GM23338 (cell line): ENCODE data around the gene DSG2. TPM values are rescaled to one million over a fixed set of nuclear protein-coding genes. Genes with fewer than 3 reads are reported as not detected.

Experiments used
- ATAC-seq: fragments of 200-7000 bp; cut with Tn5 transposase; 3 replicates; pipeline ENCODE4 v1.9.1; 2020
- DNase-seq: peaks from one replicate; pipeline ENCODE4 v3.0.0-alpha.2; 2015; ENCODE audit warnings: low spot score
- H2AFZ ChIP-seq: fragments of 200-600 bp; sonication (generic); 2 replicates; pipeline ENCODE4 v1.8.0; 2016; ENCODE audit warnings: antibody characterized with exemption, mild to moderate bottlenecking, moderate library complexity
- H3F3A ChIP-seq: fragments of 200-600 bp; sonication (generic); replicated peaks from 2 replicates; pipeline ENCODE4 v1.8.0; 2017; ENCODE audit warnings: antibody characterized with exemption, mixed run types, low read depth
- H3K27ac ChIP-seq: fragments of 200-600 bp; sonication (generic); 2 replicates; pipeline ENCODE4 v1.6.1; 2016; ENCODE audit warnings: low read depth
- H3K27me3 ChIP-seq: fragments of 200-600 bp; sonication (generic); 2 replicates; pipeline ENCODE4 v1.8.0; 2016; ENCODE audit warnings: mild to moderate bottlenecking, mixed run types, moderate library complexity; ENCODE audit not compliant: insufficient read depth
- H3K36me3 ChIP-seq: fragments of 200-600 bp; sonication (generic); 2 replicates; pipeline ENCODE4 v1.8.0; 2016; ENCODE audit warnings: mild to moderate bottlenecking; ENCODE audit not compliant: insufficient read depth
- H3K4me1 ChIP-seq: fragments of 200-600 bp; sonication (generic); 2 replicates; pipeline ENCODE4 v1.8.0; 2016; ENCODE audit warnings: mild to moderate bottlenecking, moderate library complexity; ENCODE audit not compliant: insufficient read depth
- H3K4me2 ChIP-seq: fragments of 200-600 bp; sonication (generic); 2 replicates; pipeline ENCODE4 v1.7.1; 2017; ENCODE audit warnings: mixed run types
- H3K4me3 ChIP-seq: fragments of 200-600 bp; sonication (generic); 2 replicates; pipeline ENCODE4 v1.6.1; 2016; ENCODE audit warnings: mixed run types
- H3K79me2 ChIP-seq: fragments of 200-600 bp; sonication (generic); replicated peaks from 2 replicates; pipeline ENCODE4 v1.8.0; 2017; ENCODE audit warnings: mild to moderate bottlenecking; ENCODE audit not compliant: insufficient read depth
- H3K9me2 ChIP-seq: fragments of 200-600 bp; sonication (generic); 2 replicates; pipeline ENCODE4 v1.8.0; 2017; ENCODE audit not compliant: insufficient read depth
- H4K20me1 ChIP-seq: fragments of 200-600 bp; sonication (generic); replicated peaks from 2 replicates; pipeline ENCODE4 v1.8.0; 2017; ENCODE audit warnings: mild to moderate bottlenecking; ENCODE audit not compliant: insufficient read depth
- H3K27ac Mint-ChIP-seq: 2 replicates; pipeline ENCODE4 v1.8.0; 2020; ENCODE audit warnings: inconsistent platforms, mild to moderate bottlenecking, moderate library complexity, mixed read lengths
- H3K27me3 Mint-ChIP-seq: 3 replicates; pipeline ENCODE4 v1.8.0; 2022; ENCODE audit warnings: low read depth, mild to moderate bottlenecking, moderate library complexity, mixed read lengths, inconsistent platforms; ENCODE audit not compliant: insufficient read depth, poor library complexity
- H3K36me3 Mint-ChIP-seq: 3 replicates; pipeline ENCODE4 v1.8.0; 2021; ENCODE audit warnings: low read depth, mild to moderate bottlenecking, inconsistent platforms, moderate library complexity, mixed read lengths
- H3K4me1 Mint-ChIP-seq: 3 replicates; pipeline ENCODE4 v1.8.0; 2020; ENCODE audit warnings: mild to moderate bottlenecking, inconsistent platforms, mixed read lengths
- H3K4me3 Mint-ChIP-seq: 3 replicates; pipeline ENCODE4 v1.8.0; 2021; ENCODE audit warnings: moderate library complexity, mild to moderate bottlenecking, inconsistent platforms, mixed read lengths
- H3K9me3 Mint-ChIP-seq: 3 replicates; pipeline ENCODE4 v1.8.0; 2020; ENCODE audit warnings: moderate library complexity, mild to moderate bottlenecking, inconsistent platforms, mixed read lengths
- CREB1 ChIP-seq: fragments of 250-450 bp; sonication (Bioruptor Pico); IDR thresholded peaks from 2 replicates; pipeline ENCODE4 v1.5.0; 2020; ENCODE audit warnings: low read depth, mild to moderate bottlenecking, moderate library complexity
- EZH2phosphoT487 ChIP-seq: fragments of 200-600 bp; sonication (generic); IDR thresholded peaks from one replicate; pipeline ENCODE4 v1.8.1; 2018; ENCODE audit warnings: antibody characterized with exemption; ENCODE audit not compliant: unreplicated experiment
- JUNB ChIP-seq: IDR thresholded peaks from one replicate; pipeline ENCODE4 v1.6.1; 2016; ENCODE audit warnings: antibody characterized with exemption; ENCODE audit not compliant: unreplicated experiment
- NANOG ChIP-seq: IDR thresholded peaks from 2 replicates; pipeline ENCODE4 v1.6.1; 2016; ENCODE audit warnings: antibody characterized with exemption, borderline replicate concordance
- POLR2AphosphoS5 ChIP-seq: IDR thresholded peaks from 2 replicates; pipeline ENCODE4 v1.6.1; 2016; ENCODE audit warnings: antibody characterized with exemption, low read depth
- STAT1 ChIP-seq: IDR thresholded peaks from one replicate; pipeline ENCODE4 v1.6.1; 2016; ENCODE audit warnings: antibody characterized with exemption; ENCODE audit not compliant: unreplicated experiment
- ZNF114 ChIP-seq: fragments of 250-450 bp; sonication (Bioruptor Pico); IDR thresholded peaks from 2 replicates; pipeline ENCODE4 v1.5.0; 2020; ENCODE audit warnings: mild to moderate bottlenecking, moderate library complexity
- ZNF331 ChIP-seq: fragments of 250-450 bp; sonication (Bioruptor Pico); IDR thresholded peaks from 2 replicates; pipeline ENCODE4 v1.5.0; 2020; ENCODE audit warnings: low read depth, mild to moderate bottlenecking, moderate library complexity
- polyA plus RNA-seq: library from polyadenylated mRNA; unstranded; fragments of >200 nt; fragmentation: Nextera tagmentation; extraction: Ambion mirVana; gene quantifications from 2 replicates; pipeline ENCODE4 v1.2.1, GENCODE V29; 2016
- total RNA-seq: library from RNA; depleted of rRNA; stranded (reverse); fragments of >200 nt; shearing (Covaris generic); gene quantifications from 2 replicates; pipeline ENCODE4 v1.2.3, GENCODE V29; 2014
- TF ChIP-seq, protein P1 (sequence below): IDR thresholded peaks from one replicate; pipeline ENCODE4 v1.6.1; 2018; ENCODE audit warnings: antibody characterized with exemption; ENCODE audit not compliant: unreplicated experiment
- TF ChIP-seq, protein P2 (sequence below), 2 experiments: fragments of 200-600 bp in 1 of 2; sonication (generic) in 1 of 2; conservative IDR thresholded peaks; 2 replicates each; pipeline versions ENCODE4 v1.5.1 to v1.6.1; 2016 to 2017; ENCODE audit warnings: antibody characterized with exemption in 2 of 2, low read depth in 2 of 2, mild to moderate bottlenecking in 2 of 2, moderate library complexity in 1 of 2
- TF ChIP-seq, protein P3 (sequence below): fragments of 250-450 bp; sonication (Bioruptor Pico); IDR thresholded peaks from 2 replicates; pipeline ENCODE4 v1.5.0; 2020; ENCODE audit warnings: mild to moderate bottlenecking, moderate library complexity

DSG2 gene
- total and polyA plus RNA-seq, 2 experiments from 2014 or later: 44.7 to 144 TPM

DNA sequence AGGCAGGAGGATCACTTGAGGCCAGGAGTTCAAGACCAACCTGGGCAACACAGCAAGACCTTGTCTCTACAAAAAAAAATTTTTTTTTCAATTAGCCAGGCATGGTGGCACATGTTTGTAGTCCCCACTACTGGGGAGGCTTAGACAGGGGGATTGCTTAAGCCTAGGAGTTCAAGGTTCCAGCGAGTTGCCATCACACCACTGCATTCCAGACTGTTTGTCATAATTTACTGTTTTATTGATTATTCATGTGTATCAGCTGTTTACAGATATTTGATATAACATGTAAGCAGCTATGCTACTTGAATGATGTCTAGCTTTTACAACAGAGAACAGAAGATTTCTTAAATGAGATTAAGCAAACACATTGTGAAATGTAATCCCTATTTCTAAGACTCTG lies 35.3 kb downstream of the DSG2 start:
- Histone ChIP-seq H3K27ac (no peak overlapping the region), H3K36me3 (peaks cover 52% of the 10 kb centered on the region), H3K27me3 (no peaks in the 10 kb centered on the region), H3K4me2 (no peak overlapping the region), H3F3A (no peaks in the 10 kb centered on the region), H2AFZ (no peak overlapping the region), H3K79me2 (no peaks in the 10 kb centered on the region), H3K4me1 (no peaks in the 10 kb centered on the region), H3K4me3 (no peak overlapping the region), H4K20me1 (no peaks in the 10 kb centered on the region), H3K9me2 (no peaks in the 10 kb centered on the region)
- H3K9me3 Mint-ChIP-seq: no peaks in the 10 kb centered on the region
- DNase-seq: no peak
- TF ChIP-seq POLR2AphosphoS5 (no peak), EZH2phosphoT487 (no peak), JUNB (no peak)
- H3K36me3 Mint-ChIP-seq: peaks cover 64% of the 10 kb centered on the region; the same call in 2 of the 3 replicates
- ATAC-seq: no peak
- H3K4me1 Mint-ChIP-seq: no peaks in the 10 kb centered on the region
- H3K4me3 Mint-ChIP-seq: no peak overlapping the region
- H3K27ac Mint-ChIP-seq: no peak overlapping the region
- peaks cover 2% of the 10 kb centered on the region for H3K27me3 Mint-ChIP-seq

DNA sequence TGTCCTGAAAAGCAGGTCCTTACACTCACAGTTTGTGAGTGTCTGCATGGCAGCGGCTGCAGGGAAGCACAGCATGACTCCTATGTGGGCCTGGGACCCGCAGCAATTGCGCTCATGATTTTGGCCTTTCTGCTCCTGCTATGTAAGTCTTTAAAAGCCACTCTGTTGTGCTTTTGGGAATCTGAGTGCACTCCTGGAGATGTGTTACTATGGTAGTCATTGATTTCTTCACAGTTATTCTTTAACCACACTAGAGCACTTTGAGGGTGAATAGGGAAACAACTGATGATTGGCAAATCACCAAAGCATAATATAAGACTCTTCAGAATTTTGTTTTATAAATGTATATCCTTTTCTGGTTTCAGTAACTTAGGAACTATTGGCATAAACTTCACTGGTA lies 40.9 kb downstream of the DSG2 start:
- ATAC-seq (no peak), DNase-seq (no peak)
- Histone ChIP-seq H3K27ac (no peak overlapping the region), H3K79me2 (no peaks in the 10 kb centered on the region), H3K4me2 (no peak overlapping the region), H3K9me2 (no peaks in the 10 kb centered on the region), H3F3A (no peaks in the 10 kb centered on the region), H3K36me3 (peaks cover 81% of the 10 kb centered on the region), H2AFZ (no peak overlapping the region), H3K4me1 (no peaks in the 10 kb centered on the region), H3K4me3 (no peak overlapping the region), H3K27me3 (no peaks in the 10 kb centered on the region), H4K20me1 (peaks cover 4% of the 10 kb centered on the region; the same call in 1 of the 2 replicates)
- peaks cover 84% of the 10 kb centered on the region for H3K36me3 Mint-ChIP-seq
- no peak overlapping the region for H3K27ac Mint-ChIP-seq
- H3K4me1 Mint-ChIP-seq: no peaks in the 10 kb centered on the region
- no peaks in the 10 kb centered on the region for H3K9me3 Mint-ChIP-seq
- no peak overlapping the region for H3K4me3 Mint-ChIP-seq
- H3K27me3 Mint-ChIP-seq: peaks cover 4% of the 10 kb centered on the region
- TF ChIP-seq CREB1 (CRISPR knock-in tag): no peak
- TF ChIP-seq POLR2AphosphoS5: no peak
- TF ChIP-seq EZH2phosphoT487: no peak
- TF ChIP-seq STAT1: no peak
- TF ChIP-seq, protein P1, sequence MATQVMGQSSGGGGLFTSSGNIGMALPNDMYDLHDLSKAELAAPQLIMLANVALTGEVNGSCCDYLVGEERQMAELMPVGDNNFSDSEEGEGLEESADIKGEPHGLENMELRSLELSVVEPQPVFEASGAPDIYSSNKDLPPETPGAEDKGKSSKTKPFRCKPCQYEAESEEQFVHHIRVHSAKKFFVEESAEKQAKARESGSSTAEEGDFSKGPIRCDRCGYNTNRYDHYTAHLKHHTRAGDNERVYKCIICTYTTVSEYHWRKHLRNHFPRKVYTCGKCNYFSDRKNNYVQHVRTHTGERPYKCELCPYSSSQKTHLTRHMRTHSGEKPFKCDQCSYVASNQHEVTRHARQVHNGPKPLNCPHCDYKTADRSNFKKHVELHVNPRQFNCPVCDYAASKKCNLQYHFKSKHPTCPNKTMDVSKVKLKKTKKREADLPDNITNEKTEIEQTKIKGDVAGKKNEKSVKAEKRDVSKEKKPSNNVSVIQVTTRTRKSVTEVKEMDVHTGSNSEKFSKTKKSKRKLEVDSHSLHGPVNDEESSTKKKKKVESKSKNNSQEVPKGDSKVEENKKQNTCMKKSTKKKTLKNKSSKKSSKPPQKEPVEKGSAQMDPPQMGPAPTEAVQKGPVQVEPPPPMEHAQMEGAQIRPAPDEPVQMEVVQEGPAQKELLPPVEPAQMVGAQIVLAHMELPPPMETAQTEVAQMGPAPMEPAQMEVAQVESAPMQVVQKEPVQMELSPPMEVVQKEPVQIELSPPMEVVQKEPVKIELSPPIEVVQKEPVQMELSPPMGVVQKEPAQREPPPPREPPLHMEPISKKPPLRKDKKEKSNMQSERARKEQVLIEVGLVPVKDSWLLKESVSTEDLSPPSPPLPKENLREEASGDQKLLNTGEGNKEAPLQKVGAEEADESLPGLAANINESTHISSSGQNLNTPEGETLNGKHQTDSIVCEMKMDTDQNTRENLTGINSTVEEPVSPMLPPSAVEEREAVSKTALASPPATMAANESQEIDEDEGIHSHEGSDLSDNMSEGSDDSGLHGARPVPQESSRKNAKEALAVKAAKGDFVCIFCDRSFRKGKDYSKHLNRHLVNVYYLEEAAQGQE: no peak
- TF ChIP-seq, protein P2, sequence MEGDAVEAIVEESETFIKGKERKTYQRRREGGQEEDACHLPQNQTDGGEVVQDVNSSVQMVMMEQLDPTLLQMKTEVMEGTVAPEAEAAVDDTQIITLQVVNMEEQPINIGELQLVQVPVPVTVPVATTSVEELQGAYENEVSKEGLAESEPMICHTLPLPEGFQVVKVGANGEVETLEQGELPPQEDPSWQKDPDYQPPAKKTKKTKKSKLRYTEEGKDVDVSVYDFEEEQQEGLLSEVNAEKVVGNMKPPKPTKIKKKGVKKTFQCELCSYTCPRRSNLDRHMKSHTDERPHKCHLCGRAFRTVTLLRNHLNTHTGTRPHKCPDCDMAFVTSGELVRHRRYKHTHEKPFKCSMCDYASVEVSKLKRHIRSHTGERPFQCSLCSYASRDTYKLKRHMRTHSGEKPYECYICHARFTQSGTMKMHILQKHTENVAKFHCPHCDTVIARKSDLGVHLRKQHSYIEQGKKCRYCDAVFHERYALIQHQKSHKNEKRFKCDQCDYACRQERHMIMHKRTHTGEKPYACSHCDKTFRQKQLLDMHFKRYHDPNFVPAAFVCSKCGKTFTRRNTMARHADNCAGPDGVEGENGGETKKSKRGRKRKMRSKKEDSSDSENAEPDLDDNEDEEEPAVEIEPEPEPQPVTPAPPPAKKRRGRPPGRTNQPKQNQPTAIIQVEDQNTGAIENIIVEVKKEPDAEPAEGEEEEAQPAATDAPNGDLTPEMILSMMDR (conservative IDR thresholded peaks at IDR 0.05; ENCODE audit: low read depth in 2 of 2): no peak
- no peak for TF ChIP-seq ZNF114
- TF ChIP-seq ZNF331 (CRISPR knock-in tag): no peak
- TF ChIP-seq, protein P3, sequence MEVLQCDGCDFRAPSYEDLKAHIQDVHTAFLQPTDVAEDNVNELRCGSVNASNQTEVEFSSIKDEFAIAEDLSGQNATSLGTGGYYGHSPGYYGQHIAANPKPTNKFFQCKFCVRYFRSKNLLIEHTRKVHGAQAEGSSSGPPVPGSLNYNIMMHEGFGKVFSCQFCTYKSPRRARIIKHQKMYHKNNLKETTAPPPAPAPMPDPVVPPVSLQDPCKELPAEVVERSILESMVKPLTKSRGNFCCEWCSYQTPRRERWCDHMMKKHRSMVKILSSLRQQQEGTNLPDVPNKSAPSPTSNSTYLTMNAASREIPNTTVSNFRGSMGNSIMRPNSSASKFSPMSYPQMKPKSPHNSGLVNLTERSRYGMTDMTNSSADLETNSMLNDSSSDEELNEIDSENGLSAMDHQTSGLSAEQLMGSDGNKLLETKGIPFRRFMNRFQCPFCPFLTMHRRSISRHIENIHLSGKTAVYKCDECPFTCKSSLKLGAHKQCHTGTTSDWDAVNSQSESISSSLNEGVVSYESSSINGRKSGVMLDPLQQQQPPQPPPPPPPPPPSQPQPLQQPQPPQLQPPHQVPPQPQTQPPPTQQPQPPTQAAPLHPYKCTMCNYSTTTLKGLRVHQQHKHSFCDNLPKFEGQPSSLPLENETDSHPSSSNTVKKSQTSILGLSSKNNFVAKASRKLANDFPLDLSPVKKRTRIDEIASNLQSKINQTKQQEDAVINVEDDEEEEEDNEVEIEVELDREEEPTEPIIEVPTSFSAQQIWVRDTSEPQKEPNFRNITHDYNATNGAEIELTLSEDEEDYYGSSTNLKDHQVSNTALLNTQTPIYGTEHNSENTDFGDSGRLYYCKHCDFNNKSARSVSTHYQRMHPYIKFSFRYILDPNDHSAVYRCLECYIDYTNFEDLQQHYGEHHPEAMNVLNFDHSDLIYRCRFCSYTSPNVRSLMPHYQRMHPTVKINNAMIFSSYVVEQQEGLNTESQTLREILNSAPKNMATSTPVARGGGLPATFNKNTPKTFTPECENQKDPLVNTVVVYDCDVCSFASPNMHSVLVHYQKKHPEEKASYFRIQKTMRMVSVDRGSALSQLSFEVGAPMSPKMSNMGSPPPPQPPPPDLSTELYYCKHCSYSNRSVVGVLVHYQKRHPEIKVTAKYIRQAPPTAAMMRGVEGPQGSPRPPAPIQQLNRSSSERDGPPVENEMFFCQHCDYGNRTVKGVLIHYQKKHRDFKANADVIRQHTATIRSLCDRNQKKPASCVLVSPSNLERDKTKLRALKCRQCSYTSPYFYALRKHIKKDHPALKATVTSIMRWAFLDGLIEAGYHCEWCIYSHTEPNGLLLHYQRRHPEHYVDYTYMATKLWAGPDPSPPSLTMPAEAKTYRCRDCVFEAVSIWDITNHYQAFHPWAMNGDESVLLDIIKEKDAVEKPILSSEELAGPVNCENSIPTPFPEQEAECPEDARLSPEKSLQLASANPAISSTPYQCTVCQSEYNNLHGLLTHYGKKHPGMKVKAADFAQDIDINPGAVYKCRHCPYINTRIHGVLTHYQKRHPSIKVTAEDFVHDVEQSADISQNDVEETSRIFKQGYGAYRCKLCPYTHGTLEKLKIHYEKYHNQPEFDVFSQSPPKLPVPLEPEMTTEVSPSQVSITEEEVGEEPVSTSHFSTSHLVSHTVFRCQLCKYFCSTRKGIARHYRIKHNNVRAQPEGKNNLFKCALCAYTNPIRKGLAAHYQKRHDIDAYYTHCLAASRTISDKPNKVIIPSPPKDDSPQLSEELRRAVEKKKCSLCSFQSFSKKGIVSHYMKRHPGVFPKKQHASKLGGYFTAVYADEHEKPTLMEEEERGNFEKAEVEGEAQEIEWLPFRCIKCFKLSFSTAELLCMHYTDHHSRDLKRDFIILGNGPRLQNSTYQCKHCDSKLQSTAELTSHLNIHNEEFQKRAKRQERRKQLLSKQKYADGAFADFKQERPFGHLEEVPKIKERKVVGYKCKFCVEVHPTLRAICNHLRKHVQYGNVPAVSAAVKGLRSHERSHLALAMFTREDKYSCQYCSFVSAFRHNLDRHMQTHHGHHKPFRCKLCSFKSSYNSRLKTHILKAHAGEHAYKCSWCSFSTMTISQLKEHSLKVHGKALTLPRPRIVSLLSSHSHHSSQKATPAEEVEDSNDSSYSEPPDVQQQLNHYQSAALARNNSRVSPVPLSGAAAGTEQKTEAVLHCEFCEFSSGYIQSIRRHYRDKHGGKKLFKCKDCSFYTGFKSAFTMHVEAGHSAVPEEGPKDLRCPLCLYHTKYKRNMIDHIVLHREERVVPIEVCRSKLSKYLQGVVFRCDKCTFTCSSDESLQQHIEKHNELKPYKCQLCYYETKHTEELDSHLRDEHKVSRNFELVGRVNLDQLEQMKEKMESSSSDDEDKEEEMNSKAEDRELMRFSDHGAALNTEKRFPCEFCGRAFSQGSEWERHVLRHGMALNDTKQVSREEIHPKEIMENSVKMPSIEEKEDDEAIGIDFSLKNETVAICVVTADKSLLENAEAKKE (CRISPR knock-in tag): no peak
- TF ChIP-seq JUNB: no peak
- no peak for TF ChIP-seq NANOG
